GM19328 (cell line): ENCODE measurements around the gene COL4A2.

Experiments used
- ATAC-seq: cut with Tn5 transposase; IDR thresholded peaks from one replicate; pipeline ENCODE4 v1.9.1; 2021; ENCODE audit warnings: mild to moderate bottlenecking, moderate library complexity; ENCODE audit not compliant: unreplicated experiment

The COL4A2 gene

DNA sequence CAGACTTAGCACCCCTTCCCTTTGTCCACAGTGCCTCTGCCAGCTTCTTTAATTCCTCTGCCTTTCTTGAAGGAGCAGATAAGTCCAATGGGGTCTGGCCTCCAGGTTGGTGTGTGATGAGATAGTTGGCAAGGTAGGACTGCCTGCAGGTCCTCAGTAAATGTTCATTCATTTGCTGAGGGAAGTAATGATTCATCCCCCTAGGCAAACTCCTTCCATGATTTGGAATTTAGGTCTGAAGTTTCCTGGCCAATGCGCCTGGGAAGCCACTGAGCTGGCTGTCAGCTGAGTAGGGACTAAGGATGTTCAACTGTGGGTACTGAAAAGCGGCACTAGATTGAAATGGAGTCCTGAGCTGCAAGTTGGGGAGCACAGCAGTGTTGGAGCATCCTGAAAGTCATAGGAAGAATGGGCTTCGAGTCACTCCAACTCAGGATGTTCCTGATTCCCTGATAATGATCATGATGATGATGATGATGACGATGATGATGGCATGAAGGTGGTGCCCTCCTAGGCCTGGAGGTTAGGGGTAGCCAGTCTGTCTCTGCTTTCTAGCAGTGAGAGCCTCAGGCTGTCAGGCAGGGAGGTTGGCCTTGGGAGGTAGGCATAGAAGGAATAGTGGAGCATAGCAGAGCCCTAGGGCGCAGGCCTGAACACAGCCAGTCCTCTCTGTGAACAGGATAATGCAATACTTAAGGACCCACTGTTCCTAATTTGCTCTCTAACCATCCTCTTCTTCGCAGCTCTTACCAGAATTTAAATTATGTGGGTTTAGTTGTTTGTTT is 44.7 kb downstream of the COL4A2 start:
- ATAC-seq: no peak

DNA sequence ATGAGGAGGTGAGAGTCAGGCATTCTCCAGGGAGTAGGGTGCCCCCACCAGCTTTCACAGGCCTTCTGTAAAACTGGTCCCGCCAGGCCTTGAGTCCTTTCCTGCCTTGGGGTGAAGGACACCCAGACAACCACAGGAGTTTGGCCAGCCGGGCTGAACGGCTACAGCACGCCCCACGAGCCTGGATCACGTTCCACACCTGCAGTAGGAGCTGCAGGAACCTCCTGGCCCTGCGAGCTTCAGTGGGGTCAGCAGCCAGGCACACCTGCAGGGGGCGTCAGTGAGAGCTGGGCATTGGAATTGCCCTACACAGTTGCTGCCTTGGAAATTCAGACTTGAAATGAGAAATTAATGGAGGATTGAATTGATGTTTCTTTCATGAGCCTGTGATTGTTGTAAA is 45.7 kb downstream of the COL4A2 start:
- ATAC-seq: no peak

DNA sequence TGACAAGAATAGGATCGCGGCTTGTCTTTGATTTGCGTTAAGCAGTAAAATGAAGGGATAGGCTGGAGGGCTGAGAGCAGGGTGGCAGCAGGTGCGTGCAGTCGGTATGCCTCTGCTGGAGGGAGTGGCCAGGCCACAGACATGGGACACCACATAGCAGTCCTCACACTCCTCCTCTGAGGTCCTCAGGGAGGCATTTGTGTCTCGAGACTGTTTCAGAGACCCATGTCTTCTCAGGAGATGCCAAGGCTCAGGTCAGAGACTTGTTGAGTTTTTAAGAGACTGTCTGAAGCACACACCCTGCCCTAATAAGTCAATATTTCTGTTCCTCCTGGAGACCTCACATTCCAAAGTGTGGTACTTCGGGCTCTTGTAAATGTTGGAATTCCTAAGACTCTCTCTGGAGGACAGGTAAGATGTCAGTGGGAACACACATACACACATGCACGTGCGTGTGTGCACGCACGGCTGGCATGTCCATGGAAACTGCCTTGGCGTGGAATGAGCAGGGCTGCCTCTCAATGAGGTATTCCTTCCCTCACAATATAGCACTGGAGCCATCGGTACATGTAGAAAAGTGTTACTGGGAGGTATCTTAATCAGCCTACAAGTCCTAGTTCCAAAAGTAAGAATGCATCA is 46.4 kb downstream of the COL4A2 start:
- no peak for ATAC-seq

DNA sequence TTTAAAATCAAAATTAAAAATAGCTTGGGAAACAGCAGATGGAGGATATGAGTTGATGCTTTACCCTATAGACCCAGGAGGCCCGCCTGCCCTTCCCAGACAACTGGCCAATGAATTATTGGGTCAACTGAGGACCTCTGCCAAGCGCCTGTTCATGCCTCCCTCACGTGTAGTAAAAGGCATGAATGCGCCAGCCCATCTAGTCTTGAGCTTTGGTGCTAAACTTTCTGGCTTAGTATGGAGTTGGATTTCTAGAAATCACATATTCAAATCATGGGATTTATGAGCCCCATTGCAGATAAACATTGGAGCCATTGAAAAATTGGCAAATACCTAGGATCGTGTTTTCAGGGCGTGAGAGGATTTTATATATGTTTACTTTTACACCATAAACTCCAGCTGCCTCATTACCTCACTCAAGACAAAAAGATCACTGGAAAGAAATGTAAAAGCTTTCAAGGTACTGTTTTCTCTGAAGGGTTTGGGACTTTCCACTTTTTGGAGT is 47.1 kb downstream of the COL4A2 start:
- no peak for ATAC-seq

DNA sequence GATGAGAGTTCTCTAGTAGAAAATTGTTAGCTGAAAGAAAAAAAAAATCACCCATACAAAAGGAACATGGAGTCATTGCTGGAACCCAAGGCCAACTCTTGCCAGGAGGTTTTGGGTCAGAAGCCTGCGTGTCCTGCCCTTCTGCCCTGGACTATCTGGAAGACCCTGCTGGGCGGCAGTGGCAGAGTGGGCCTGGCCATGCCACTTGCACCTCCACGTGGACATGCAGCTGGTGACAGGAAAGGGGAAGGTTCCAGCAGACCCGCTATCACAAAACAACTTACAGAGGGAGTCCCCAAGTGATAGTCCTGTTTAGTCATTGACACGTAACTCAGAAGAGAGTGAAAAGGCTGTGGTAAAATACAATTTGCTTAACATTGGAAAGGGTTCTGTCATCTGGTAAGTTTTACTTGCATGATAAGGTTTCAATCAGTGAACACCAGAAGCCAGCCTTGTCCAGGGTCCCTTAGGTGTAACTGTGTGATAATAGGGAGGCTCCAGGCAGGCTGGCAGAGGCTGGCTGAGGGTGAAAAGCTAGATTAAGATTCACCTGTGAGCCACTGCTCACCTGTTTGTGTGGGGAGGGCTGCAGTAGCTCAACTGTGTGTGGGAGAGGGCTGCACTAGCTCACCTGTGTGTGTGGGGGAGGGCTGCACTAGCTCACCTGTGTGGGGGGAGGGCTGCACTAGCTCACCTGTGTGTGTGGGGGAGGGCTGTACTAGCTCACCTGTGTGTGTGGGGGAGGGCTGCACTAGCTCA is 47.8 kb downstream of the COL4A2 start:
- no peak for ATAC-seq

DNA sequence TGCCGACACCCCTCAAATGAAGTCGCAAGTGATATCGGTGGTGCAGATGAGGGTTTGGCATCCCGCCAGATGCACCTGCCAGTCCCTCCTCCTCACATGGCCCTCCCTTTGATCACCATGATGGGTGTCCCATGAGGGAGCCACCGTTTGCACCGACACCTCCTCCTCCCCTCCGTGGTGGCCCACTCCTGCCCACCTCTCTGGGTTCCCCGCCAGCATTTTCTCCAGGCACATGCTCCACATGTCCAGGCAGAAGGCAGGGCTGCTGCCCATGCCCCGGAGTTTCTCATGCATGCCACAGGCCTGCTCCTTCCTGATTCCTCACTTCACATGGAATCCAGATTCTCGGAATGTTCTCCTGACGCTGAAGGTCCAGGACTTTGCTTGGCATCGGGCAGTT is 49.3 kb downstream of the COL4A2 start:
- ATAC-seq: no peak

DNA sequence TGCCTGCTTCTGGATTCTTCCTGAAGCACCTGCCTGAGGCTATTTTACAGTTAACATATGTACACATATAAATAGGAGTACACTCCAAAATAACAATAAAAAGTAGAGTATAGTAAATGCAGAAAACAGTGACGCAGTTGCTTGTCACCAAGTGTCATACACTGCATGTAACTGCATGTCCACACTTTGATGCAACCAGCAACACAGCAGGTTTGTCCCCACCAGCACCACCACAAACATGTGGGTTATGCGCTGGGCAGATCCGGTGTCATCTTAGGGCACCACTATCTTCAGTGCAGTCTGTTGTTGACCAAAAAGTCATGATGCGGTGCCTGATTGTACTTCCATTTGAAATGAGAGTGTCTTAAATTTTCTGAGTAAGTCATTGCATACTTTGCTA is 51.3 kb downstream of the COL4A2 start:
- no peak for ATAC-seq

DNA sequence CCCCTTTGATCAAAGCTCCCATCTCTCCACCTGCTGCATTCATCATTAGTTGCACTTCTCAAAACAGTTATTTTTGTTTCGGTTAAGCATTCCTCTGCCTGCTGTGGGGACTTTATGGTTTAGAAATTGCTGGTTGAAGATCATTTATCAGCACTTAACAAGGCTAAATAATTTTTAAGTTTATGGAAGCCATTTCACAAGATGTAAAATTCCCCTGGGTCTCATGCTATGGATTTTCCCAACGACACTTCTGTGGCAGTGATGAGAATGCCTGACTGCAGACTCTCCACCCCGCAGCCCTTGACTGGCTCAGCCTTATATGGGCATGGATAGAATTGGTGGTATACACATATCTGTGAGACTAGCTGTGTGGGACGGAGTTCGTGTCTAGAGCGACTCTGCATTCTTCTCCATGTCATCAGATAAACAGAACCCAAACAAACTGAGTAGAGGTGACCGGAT is 52.8 kb downstream of the COL4A2 start:
- no peak for ATAC-seq

DNA sequence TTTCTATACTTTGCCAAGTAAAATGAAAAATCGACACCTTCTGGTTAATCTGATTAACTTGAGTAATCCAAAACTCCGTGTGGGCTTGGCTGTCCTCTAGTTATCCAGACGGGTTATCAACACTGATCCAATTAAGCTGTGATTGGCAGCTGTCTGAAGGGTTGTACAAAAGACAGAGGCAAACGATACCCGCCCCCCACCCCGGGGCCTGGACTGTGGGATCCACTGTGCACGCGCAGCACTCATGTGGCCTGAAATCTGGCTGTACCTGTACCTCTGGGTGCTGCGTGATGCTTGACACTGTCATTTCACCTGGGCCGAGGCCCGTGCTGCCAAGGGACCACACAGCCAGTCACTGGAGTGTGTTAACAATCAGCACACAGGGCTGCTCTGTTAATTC is 53.5 kb downstream of the COL4A2 start:
- ATAC-seq: no peak

DNA sequence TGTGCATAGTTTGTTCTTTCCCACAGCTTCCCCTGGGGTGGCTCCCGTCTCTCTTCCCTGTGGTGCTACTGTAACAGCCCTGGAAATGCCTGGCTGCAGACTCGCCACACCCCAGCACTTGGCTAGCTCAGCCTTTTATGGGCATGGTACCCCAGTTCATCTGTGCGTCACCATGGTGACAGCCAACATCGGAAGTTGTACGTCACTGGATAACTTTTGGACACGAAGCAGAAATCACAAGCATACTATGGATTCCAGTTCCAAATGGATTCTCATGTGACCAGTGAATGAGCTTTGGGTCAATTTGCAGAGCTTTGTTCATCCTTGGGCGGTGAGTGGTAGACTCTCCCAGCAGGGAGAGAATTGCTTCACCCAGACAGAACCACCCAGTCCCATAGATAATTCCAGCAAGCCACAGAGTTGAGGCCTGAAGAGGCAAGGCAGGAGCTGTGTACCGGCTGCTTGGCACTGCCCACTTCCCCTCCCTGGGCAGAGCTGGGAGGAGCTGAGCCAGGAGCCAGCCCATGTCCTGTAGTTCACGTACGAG is 54.4 kb downstream of the COL4A2 start:
- no peak for ATAC-seq

DNA sequence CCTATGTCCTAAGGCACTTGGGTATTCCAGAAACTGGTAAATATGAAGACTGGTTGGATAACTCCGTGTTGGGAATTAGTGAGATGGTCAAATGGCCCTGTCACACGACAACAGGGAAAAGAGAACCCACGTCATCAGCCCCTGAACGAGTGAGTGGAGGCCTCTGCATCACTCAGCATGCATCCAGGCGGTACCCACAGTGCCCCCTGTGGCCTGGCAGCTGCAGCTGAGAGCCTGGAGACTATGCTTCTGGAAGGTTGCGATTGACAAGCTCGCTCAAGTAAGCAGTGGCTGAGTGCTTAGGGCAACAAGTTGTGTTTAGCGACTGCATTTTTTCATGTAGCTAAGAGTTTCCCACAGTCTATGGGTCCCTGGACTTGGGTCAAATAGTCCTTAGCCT is 55.9 kb downstream of the COL4A2 start:
- ATAC-seq: no peak

DNA sequence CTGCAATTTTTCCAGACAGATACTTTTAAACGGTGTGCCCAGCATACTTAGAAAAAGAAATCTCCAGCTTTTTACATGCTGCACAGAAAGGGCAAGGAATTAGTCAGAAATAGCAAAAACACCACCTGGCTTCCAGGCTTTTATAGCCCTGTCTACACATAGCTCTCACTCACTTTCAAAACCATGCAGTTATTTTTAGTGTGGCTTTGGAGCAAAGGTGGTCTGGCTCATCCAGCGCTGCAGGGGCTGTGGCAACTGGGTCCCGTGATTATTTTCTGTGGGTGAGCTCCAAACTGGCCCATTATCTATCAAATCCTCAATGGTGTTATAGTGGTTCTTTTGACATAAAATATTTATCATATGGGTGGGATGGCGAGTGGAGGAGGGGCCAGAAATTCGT is 57.0 kb downstream of the COL4A2 start:
- ATAC-seq: no peak

DNA sequence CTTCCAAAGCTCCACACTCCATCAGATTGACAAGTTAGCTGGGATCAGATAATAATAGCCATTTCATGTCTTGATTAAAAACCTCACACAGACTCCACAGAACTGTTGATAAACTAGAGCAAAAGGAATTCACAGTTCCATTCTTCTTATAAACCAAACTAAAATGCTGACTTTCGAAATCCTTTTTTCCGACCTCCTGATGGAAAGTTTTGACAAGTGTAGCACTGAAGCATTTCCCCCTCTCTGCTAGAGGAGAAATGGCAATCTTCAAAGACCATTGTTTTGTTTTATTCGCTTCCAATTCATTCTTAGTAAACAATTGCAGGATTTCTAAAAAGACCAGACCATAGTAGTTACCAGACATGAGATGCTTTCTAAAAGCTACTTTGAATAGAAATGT is 58.8 kb downstream of the COL4A2 start:
- no peak for ATAC-seq

DNA sequence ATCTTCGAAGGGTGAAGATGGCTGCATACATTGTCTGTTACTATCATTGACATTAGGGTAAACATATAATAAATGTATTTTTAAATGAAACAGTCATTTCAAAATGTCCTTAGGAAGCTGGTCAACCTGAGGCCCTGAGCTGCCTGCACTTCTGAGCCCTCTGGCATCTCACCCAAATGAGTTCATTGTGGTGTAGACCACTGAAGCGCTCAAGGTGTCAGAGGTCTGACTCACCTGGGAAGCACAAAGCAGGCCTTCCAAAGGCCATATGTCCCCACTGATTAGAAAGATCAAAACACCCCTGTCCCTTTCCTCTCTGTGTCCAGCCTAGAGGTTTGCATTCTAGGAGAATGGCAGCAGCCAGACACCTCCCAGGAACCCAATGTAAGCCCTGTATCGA is 59.6 kb downstream of the COL4A2 start:
- no peak for ATAC-seq

DNA sequence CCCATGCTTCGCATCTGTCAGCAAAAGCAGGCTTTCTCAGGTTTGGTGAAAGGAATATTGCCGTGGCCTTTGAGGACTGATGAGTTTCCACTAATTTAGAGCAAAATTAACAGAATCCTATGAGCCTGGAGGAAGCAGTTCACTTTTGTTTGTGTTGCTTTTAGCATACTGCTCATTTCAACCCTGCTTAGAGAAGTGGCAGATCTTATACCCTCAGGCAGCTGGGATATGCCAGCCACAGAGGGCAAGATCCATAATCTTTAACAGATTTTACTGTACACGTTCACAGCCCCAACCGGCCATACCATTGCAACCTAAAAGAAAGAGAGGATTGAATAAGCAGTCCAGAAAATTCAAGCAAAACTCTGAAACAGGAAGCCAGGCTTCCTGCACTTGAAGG is 60.5 kb downstream of the COL4A2 start:
- no peak for ATAC-seq

DNA sequence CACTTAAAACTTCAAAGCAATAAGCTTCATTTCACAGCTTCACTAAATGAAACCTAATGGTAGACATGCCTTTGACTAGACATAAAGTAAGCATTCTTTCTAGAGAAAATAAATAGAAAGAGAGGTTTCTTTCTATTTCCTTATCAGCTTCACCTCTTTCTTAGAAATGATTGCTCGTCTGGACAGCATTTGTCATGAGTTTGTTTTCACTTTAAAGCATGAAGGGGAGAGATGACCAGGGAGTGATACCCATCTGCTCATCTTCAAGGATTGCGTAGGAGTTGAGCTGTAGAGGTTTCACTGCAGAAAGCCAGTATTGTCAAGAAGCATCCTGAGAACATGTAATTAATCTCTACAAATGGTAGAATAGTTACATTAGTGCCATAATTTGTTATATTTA is 61.3 kb downstream of the COL4A2 start:
- no peak for ATAC-seq

DNA sequence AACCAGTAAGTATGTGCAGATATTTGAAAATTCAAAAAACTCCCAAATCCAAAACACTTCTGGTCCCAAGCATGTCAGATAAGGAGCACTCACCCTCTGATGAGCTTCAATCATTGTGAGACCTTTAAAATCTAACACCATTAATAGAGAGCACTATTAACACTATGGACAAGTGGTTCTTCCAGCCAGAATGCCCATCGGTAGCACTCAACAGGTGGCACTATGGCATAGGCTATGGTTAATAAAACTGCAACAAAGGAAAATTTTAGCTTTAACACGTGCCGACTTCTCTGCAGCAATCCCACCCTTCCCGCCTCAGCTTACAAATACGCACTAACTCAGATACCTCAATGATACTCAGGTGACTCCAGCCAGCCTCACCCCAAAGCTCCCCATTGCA is 62.3 kb downstream of the COL4A2 start:
- ATAC-seq: no peak

DNA sequence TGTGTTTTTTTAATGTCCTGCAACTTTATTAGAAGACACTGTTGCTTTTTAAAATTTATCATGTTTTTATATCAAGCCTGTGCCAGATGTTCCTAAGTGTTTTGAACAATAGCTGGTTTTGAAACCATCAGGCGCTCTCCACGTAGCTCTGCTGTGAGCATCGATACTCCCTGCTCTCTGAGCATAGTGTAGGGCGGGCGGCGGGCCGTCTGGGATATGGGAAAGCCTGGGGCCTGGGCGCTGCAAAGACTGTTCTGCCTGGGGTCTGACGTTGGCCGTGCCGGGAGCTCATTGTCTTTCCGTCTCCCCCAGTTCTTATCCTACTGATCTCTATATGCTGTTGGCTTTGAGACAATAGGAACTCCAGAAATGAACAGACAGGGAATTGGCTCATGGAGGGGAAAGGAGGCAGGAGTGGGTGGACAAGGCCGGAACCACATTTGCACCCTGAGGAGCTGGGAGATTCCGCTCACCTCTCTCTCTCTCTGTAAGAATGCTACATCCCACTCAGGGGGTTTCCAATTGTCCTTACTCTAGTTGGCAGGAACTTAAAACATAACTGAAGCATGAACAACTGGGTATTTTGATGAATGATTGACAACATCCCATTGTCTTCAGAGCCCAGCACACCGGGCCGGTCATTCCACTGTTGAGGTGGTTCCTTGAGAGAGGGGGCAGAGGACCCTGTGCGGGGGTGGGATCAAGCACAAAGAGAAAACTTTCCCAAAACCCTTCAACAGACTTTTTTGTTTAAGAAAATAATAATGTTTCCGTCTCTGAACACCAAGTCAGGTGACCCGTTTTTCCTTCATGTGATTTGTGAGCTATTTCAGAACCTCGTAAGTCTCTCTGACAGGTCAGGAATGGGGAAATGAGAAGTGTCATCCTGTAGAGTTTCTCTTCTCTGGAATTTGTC is 64.7 kb downstream of the COL4A2 start:
- no peak for ATAC-seq

DNA sequence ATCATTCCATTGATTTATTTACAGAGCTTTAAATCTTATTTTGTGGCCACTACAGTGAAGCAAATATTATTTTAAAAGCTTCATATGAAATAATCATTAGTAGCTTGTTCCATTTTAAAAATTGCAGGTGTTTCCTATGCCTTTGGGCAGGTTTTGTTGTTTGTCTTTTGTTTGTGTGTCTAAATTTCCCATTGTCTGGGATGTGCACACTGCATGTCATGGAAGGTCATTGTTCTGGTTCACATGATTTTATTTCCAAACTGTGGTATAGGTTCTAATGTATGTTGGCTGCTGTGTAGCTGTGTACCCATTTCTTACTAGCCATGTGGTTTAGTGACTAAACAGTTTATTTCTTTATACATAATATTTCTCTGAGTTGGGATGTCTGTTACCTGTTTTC is 65.6 kb downstream of the COL4A2 start:
- ATAC-seq: no peak

DNA sequence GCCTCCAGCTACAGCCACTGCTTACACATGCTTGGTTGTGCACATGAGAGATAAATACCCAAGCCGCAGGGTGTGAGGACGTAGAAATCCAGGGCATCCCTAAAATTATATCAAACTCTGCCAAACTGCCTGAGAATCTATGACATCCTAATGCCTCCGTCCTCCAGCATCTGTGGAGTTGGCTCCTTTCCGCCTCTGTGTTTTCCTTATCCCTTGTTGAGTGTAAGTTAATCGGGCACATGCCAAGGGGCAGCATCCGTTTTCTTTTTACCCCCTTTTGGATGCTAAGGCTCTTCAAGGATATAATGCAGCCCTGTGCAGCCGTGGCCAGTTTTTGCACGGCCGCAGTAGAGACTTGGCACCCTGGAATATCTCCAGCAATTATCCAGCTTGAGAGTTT is 66.5 kb downstream of the COL4A2 start:
- no peak for ATAC-seq
